BJ (cell line): ENCODE measurements around the gene BEST2. TPM values are rescaled to one million over a fixed set of nuclear protein-coding genes. Genes with fewer than 3 reads are reported as not detected.

Experiments used
- CTCF ChIA-PET: fragments of 350-600 bp; formaldehyde crosslinking; extraction: SDS; loops from one replicate; lab custom pipeline; 2021; ENCODE audit warnings: antibody characterized with exemption, inconsistent platforms; lab: Yijun Ruan, JAX
- POLR2A ChIA-PET: fragments of 300-600 bp; sonication (Branson Sonifier 250); formaldehyde crosslinking; extraction: SDS; loops from one replicate; lab custom pipeline; 2021; ENCODE audit warnings: antibody characterized with exemption; lab: Charles Lee
- DNase-seq: peaks from one replicate; pipeline ENCODE4 v3.0.0-alpha.2; 2011; ENCODE audit warnings: low read depth
- H3K27me3 ChIP-seq: 2 replicates; pipeline ENCODE4 v1.6.0; 2011; ENCODE audit warnings: low read length; ENCODE audit not compliant: control insufficient read depth, insufficient read depth
- H3K36me3 ChIP-seq: 2 replicates; pipeline ENCODE4 v1.5.1; 2011; ENCODE audit warnings: low read length; ENCODE audit not compliant: control insufficient read depth, insufficient read depth
- H3K4me3 ChIP-seq: 2 replicates; pipeline ENCODE4 v1.5.1; 2011; ENCODE audit warnings: low read depth, mild to moderate bottlenecking, control low read depth, low read length
- polyA plus RNA-seq: library from polyadenylated mRNA; depleted of rRNA; stranded (reverse); fragments of >200 nt; gene quantifications from 2 replicates; pipeline ENCODE4 v1.2.3, GENCODE V29; 2011
- TF ChIP-seq, protein P1 (sequence below): IDR thresholded peaks from 2 replicates; pipeline ENCODE4 v1.5.1; 2011; ENCODE audit warnings: low read depth, mild to moderate bottlenecking, control low read depth, inconsistent platforms, low read length, moderate library complexity; ENCODE audit not compliant: insufficient read depth

The BEST2 gene
- polyA plus RNA-seq, 1 experiment = not detected

DNA sequence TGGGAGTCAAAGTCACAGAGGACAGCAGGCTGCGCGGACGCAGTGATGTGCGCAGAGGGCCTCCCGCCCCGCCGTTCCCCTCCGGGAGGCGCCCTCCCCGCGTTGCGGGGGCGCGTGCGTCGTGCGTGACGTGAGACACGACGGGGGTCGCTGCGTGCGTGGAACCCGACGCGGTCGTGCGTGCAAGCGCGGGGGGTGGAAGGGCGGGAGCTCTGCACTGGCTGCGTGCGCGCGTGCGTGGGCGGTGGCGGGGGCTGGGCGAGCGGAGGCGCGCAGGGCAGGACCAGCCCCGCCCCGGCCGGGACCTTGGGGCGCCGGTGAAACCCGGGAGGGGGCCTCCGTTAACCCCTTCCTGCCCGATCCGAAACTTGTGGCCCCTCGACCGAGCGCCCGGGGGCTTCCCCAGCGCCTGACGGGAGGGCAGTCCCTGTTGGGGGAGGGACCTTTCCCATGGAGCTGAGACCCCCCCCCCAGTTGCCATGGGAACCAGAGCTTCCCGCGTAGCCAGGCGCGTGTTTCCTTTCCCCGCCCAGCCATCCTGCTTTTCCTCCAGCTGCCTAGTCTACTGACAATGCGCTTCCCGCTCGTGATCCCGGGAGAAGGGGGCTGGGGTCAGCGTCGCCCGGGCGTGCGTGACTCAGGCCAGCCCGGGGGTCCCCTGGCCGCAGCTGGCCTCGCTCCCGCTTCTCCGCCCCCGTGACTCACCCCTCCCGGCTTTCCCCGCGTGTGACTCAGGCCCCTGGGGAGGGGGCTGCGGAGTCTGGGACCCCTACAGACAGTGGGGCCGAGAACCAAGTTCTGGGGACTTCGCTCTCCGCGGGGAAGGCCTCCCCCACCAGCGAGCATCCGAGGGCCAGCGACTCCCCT lies 31.1 kb downstream of the BEST2 start:
- DNase-seq = no peak
- TF ChIP-seq, protein P1, sequence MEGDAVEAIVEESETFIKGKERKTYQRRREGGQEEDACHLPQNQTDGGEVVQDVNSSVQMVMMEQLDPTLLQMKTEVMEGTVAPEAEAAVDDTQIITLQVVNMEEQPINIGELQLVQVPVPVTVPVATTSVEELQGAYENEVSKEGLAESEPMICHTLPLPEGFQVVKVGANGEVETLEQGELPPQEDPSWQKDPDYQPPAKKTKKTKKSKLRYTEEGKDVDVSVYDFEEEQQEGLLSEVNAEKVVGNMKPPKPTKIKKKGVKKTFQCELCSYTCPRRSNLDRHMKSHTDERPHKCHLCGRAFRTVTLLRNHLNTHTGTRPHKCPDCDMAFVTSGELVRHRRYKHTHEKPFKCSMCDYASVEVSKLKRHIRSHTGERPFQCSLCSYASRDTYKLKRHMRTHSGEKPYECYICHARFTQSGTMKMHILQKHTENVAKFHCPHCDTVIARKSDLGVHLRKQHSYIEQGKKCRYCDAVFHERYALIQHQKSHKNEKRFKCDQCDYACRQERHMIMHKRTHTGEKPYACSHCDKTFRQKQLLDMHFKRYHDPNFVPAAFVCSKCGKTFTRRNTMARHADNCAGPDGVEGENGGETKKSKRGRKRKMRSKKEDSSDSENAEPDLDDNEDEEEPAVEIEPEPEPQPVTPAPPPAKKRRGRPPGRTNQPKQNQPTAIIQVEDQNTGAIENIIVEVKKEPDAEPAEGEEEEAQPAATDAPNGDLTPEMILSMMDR = no peak
- POLR2A ChIA-PET = interaction anchor here (1.2 kb wide), 2 partner anchors 9 to 11 kb away, joined by 6 to 8 read pairs; partner anchors contain the start of gene JUNB
- CTCF ChIA-PET = interaction anchor here (0.7 to 1.8 kb wide), 7 partner anchors 9 to 161 kb away, joined by 4 to 12 read pairs (median 4); no protein-coding TSS in a partner anchor
- Histone ChIP-seq H3K4me3 (peak overlapping the region; percentile 48), H3K27me3 (no peaks in the 10 kb centered on the region), H3K36me3 (no peaks in the 10 kb centered on the region)

DNA sequence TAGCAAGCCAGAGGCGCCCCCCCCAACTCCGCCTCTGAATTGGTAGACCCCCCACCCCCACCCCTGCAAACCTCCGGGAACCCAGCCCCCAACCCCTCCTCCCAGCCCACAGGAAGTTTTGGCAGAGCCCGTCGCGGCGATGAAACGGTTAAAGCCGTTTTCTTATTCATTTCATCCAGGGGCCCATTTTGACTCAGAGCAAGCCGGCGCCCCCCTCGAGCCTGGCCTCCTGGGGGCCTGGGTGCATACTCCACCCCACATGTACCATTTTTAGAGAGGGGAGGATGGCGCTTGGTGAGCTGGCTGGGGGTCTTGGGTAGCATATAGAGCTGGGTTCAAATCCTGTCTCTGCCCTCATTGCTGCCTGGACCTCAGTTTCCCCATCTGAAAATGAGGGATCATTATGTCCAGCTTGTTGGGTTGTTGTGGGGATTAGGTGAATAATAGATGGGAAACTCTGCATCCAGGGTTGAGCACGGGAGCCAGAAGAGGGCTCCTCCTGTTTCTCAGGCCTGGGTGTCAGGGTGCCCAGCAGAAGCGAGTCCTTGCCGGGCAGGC lies 31.8 kb downstream of the BEST2 start:
- Histone ChIP-seq H3K4me3 (peak overlapping the region; percentile 48), H3K27me3 (no peaks in the 10 kb centered on the region), H3K36me3 (no peaks in the 10 kb centered on the region)
- ChIA-PET POLR2A (interaction anchor here (1.2 kb wide), 2 partner anchors 8 to 10 kb away, joined by 6 to 8 read pairs; partner anchors contain the start of gene JUNB), CTCF (interaction anchor here (0.7 to 1.8 kb wide), 7 partner anchors 9 to 161 kb away, joined by 4 to 12 read pairs (median 4); no protein-coding TSS in a partner anchor)
- TF ChIP-seq, protein P1 = no peak
- DNase-seq = no peak

- ChIA-PET CTCF (interaction anchor here (0.7 kb wide), 1 partner anchor 23 kb away, joined by 3 read pairs; no protein-coding TSS in a partner anchor), POLR2A (no interaction called here)
- Histone ChIP-seq H3K36me3 (no peaks in the 10 kb centered on the region), H3K27me3 (no peaks in the 10 kb centered on the region), H3K4me3 (no peak overlapping the region)
- TF ChIP-seq, protein P1 = no peak
- DNase-seq = no peak
Measured at GRCh38 chr19:12783849-12784393, 32.3 kb downstream of the BEST2 start.

DNA sequence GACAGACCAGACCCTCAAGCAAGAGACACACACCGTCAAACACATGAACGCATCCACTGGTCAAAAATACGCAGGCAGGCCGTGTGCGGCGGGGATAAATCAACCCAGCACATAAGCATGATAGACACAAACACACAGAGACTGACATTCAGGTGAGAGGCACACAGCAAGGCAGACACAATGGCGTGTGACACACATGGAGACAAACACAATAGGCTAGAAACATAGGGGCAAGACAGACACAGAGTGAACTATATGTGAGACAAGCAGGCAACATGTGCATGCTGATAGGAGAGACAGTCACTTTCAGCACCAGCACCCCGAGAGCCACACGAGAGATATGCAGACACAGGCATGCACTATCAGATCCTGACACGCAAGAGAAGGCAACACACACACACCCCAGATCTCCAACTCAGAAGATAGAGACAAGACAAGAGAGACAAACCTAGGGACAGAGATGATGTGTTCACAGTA lies 32.8 kb downstream of the BEST2 start:
- TF ChIP-seq, protein P1 = no peak

More for the DNA sequence above, 32.8 kb downstream of the BEST2 start:
- no peak overlapping the region for H3K4me3 ChIP-seq
- ChIA-PET CTCF (interaction anchor here (0.7 kb wide), 1 partner anchor 23 kb away, joined by 3 read pairs; no protein-coding TSS in a partner anchor), POLR2A (no interaction called here)
- no peaks in the 10 kb centered on the region for H3K36me3 ChIP-seq
- DNase-seq = no peak
- no peaks in the 10 kb centered on the region for H3K27me3 ChIP-seq
